GM18867 (cell line): Measurements from ENCODE around the gene CLSTN2.

Experiments used
- ATAC-seq: cut with Tn5 transposase; IDR thresholded peaks from one replicate; pipeline ENCODE4 v1.9.1; 2021; ENCODE audit warnings: mild to moderate bottlenecking, moderate library complexity; ENCODE audit not compliant: unreplicated experiment

Gene CLSTN2

GRCh38 chr3:139941580-139941979 lies 6.6 kb downstream of the CLSTN2 start:
- no peak for ATAC-seq

- no peak for ATAC-seq
Observed at GRCh38 chr3:139944256-139944910, 9.4 kb downstream of the CLSTN2 start.

- no peak for ATAC-seq
Observed at GRCh38 chr3:139945386-139945785, 10.4 kb downstream of the CLSTN2 start.

- no peak for ATAC-seq
Observed at GRCh38 chr3:139945942-139946341, 11.0 kb downstream of the CLSTN2 start.

GRCh38 chr3:139948467-139948866 lies 13.5 kb downstream of the CLSTN2 start:
- ATAC-seq: no peak

GRCh38 chr3:139948898-139949297 lies 13.9 kb downstream of the CLSTN2 start:
- ATAC-seq: no peak

GRCh38 chr3:139953131-139953910 lies 18.3 kb downstream of the CLSTN2 start:
- no peak for ATAC-seq

GRCh38 chr3:139954146-139954860 lies 19.3 kb downstream of the CLSTN2 start:
- ATAC-seq: no peak

GRCh38 chr3:139957844-139958243 lies 22.9 kb downstream of the CLSTN2 start:
- ATAC-seq: no peak

- ATAC-seq: no peak
Observed at GRCh38 chr3:139969386-139969785, 34.4 kb downstream of the CLSTN2 start.

- ATAC-seq: no peak
Observed at GRCh38 chr3:139970526-139970925, 35.5 kb downstream of the CLSTN2 start.

- ATAC-seq: no peak
Observed at GRCh38 chr3:139974809-139975425, 39.9 kb downstream of the CLSTN2 start.

GRCh38 chr3:139975594-139976365 lies 40.8 kb downstream of the CLSTN2 start:
- no peak for ATAC-seq

- no peak for ATAC-seq
Observed at GRCh38 chr3:139978966-139979365, 44.0 kb downstream of the CLSTN2 start.

GRCh38 chr3:139979991-139980390 lies 45.0 kb downstream of the CLSTN2 start:
- no peak for ATAC-seq

GRCh38 chr3:139982404-139982803 lies 47.4 kb downstream of the CLSTN2 start:
- no peak for ATAC-seq

GRCh38 chr3:139985576-139985975 lies 50.6 kb downstream of the CLSTN2 start:
- no peak for ATAC-seq

GRCh38 chr3:139987908-139988307 lies 52.9 kb downstream of the CLSTN2 start:
- ATAC-seq: no peak

GRCh38 chr3:139988472-139989156 lies 53.6 kb downstream of the CLSTN2 start:
- no peak for ATAC-seq

GRCh38 chr3:139994891-139995290 lies 59.9 kb downstream of the CLSTN2 start:
- ATAC-seq: no peak
